Right ventricle myocardium inferior (tissue), 1 donor: Measurements from ENCODE around the gene SLC1A7. TPM values are rescaled to one million over a fixed set of nuclear protein-coding genes. Genes with fewer than 3 reads are reported as not detected.

Experiments used
- ATAC-seq: fragments of 200-7000 bp; cut with Tn5 transposase; one replicate; pipeline ENCODE4 v1.9.1; 2020; ENCODE audit warnings: mild to moderate bottlenecking, moderate library complexity
- DNase-seq: peaks from one replicate; pipeline ENCODE4 v3.0.0; 2021; ENCODE audit errors: missing footprints
- intact Hi-C: fragments of 100-400 bp; cut with DNase I; formaldehyde crosslinking; loops from one replicate; pipeline ENCODE4 v1.11.0; 2022
- total RNA-seq: library from RNA; stranded (reverse); fragmentation: NEBNext Ultra II Directional; extraction: Animal tissue kit (Norgen Biotek cat#: 25700); gene quantifications from one replicate; pipeline ENCODE4 v1.2.1, GENCODE V29; 2021
- donor health status: DM: no; HTN: yes; CAD: no; lungs with severe emphysema.

SLC1A7 gene
- total RNA-seq, 1 donor from 2014 or later = not detected

DNA sequence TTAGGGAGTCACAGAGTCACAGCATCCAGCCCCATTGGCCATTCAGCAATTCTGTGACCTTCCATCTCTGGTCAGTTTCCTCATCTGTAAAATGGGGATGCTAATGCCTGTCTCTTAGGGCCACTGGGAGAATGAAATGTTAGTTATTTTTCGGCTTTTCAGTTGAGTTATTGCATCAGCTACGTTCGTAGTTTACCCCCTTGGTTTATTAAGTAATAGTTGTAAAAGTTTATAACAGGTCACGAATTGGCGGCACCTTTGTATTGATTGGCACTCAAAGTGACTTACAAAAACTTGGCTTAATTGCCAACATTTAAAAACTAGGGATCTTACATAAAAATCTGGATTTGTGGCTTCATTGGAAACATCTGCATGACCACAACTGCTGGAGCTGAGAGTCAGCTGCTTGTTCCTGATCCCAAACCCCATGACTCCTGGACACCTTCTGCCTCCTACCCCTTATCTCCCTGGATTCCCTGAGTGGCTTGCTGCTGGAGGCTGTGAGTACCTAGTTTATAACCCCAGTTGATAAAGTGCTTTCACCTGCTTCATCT is 23.0 kb upstream of the SLC1A7 start:
- intact Hi-C loops = no loop called here
- ATAC-seq (no peak), DNase-seq (no peak)

- no peak for DNase-seq
- intact Hi-C loops = no loop called here
- ATAC-seq = no peak
These were observed 20.9 kb upstream of the SLC1A7 start for GRCh38 chr1:53163291-53163768.

- intact Hi-C loops = no loop called here
- DNase-seq = no peak
- no peak for ATAC-seq
These were observed 20.2 kb upstream of the SLC1A7 start for GRCh38 chr1:53162621-53163020.

- DNase-seq (no peak), ATAC-seq (no peak)
- intact Hi-C loops = no loop called here
These were observed 18.5 kb upstream of the SLC1A7 start for GRCh38 chr1:53160924-53161378.

DNA sequence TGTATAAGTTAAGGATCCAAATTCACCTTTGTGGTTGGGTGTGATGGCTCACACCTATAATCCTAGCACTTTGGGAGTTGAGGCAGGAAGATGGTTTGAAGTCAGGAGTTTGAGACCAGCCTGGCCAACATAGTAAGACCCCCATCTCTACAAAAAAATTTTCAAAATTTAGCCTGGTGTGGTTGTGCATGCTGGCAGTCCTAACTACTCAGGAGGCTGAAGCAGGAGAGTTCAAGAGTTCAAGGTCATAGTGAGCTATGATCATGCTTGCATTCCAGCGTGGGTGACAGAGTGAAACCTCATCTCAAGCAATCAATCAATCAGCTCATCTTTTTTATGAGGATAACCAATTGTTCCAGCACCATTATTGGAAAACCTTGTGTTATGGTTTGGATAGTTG is 16.5 kb upstream of the SLC1A7 start:
- intact Hi-C loops = no loop called here
- no peak for DNase-seq
- ATAC-seq = no peak

DNA sequence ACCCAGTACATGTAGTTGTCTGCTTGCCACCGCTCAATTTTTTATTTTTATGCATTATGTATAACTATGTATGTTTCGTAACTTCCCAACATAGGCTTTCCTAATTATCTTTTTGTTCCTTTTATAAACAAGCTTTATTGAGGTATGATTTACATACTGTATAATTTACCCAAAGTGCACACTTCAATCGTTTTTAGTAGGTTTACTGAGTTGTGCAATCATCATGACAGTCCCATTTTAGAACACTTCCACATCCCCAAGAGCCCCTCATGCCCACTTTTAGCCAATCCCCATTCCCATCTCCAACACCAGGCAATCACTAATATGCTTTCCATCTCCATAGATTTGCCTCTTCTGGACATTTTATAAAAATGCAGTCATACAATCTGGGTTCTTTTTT is 14.3 kb upstream of the SLC1A7 start:
- ATAC-seq (no peak), DNase-seq (no peak)
- intact Hi-C loops = no loop called here

DNA sequence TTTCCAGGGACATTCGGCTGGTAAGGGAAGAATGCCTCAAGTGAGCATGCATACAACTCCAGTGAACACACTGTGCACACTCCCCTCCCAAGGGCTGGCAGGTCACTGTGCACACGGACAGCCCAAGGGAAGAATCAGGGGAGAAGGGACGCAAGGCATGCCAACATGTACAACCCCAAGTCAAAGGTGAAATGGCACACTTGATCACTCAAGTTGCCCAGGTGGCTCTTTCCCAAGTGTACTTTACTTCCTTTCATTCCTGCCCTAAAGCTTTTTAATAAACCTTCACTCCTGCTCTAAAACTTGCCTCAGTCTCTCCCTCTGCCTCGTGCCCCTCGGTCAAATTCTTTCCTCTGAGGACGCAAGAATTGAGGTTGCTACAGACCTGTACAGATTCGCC is 13.5 kb upstream of the SLC1A7 start:
- ATAC-seq (no peak), DNase-seq (no peak)
- intact Hi-C loops = no loop called here

GRCh38 chr1:53155534-53155933 is 13.1 kb upstream of the SLC1A7 start:
- intact Hi-C loops = no loop called here
- ATAC-seq = no peak
- no peak for DNase-seq

- intact Hi-C loops = no loop called here
- ATAC-seq (no peak), DNase-seq (no peak)
These were observed 12.5 kb upstream of the SLC1A7 start for GRCh38 chr1:53154859-53155438.

- intact Hi-C loops = no loop called here
- ATAC-seq (no peak), DNase-seq (no peak)
These were observed 11.3 kb upstream of the SLC1A7 start for GRCh38 chr1:53153752-53154151.

DNA sequence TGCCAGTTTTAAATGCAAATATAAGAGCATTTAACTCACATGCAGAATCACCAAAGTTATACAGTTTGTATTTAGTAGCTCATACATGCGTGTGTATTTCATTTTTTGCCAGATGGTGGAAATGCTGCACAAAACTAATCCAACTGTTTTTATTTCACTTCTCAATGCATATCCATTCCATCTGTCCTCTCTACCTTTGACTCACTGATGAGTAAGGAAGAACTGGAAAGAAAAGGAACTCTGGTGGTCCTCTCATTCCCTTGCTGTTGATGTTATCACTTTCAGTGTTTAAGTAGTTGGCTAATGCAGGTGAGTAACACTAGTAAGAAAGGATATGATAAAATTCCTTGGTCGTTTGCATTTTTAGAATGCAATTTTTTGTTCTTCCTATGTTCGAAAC is 5.7 kb upstream of the SLC1A7 start:
- intact Hi-C loops = no loop called here
- DNase-seq (no peak), ATAC-seq (no peak)

DNA sequence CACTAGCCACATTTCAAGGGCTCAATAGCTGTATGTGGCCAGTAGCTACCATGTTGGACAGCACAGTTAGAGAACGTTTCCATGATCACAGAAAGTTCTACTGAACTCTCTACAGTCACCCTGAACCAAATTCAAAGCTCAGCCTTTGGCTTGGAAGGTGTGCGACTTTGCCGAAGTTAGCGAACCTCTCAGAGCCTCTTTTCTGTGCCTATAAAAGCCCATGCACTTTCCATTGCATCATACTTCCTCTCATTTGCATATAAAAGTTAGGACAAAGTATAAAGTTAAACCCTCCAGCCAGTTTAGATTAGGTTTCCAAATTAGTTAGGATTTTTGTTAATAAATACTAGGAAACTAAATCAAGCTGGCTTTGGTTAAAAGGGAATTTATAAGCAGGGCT is 4.7 kb upstream of the SLC1A7 start:
- ATAC-seq (no peak), DNase-seq (no peak)
- intact Hi-C loops = no loop called here

DNA sequence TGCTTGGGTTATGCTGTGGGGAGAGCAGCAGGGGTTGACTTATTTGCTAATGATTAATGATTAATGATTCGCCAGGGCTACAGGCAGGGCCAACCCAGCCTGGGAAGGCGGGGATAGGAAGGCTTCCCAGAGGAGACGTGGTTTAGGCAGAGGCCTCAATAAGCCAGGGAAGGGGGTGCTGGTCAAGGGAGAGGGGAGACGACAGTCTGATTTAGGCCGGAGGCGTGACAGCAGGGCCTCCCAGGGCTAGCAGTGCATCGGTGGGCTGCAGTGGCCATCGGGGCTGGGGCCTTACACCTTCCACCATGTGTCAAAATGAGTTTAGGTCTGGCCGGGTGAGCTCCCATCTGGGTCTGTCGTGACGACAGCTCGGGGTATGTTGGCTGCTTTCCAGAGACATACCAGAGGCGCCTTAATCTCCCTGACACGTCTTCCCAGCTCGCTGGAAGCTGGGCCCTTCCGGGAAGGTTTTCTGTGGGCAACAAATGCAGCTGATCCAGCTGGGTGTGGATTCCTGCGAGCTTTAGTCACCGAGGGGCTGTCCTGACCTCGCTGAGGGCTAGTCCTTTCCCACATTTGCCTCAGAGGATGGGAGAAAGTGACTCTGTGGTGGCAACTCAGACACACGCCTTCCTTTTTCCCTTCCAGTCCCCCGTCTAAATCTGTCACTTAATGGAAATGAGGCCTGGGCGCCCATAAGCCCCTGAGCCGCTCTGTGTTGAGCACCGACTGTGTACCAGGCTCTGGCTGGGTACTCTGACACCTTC is 3.7 kb upstream of the SLC1A7 start:
- DNase-seq (no peak), ATAC-seq (peak; percentile 57)

DNA sequence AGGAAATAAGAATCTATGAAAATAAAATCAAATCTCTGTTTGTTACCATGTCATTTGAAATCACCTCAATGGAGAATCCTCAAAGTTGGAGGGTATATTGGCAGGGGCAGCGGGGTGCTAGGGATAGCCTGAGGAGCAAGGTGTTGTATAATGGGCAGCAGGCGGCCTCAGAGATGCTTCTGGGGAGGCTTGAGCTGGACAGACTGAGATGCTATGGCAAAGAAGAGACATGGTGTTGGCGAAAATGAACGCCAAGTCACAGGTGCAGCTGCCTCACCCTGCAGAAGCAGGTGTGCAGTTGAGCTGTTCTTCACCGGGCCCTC is 3.1 kb upstream of the SLC1A7 start:
- no peak for DNase-seq
- intact Hi-C loops = no loop called here
- no peak for ATAC-seq

More for the DNA sequence above, 3.7 kb upstream of the SLC1A7 start:
- intact Hi-C loops = no loop called here

DNA sequence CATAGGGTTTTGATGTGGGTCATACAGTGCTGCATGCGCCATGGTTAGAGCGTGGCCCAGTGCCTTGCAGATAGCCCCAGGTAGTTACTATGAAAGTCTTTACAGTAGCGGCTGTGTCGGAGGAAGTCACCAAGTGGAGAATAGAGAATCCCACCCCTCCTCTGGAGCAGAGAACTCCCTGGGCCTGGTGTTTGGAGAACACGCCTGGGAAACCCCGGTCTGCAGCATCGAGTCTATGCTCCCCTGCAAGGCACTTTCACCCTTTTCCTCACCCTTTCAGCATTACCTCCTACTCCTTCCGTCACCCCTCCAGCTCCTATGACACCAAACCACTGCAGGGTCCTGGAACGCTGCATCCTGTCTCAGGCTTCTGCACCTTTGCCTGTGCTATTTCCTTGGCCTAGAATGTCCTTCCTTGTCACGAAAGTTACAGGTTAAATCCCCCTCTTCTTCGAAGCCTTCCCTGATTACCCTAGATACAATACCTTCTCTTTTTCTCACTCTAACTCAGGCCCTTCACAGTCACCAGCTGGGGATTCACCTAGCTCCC is 2.7 kb upstream of the SLC1A7 start:
- DNase-seq = no peak
- intact Hi-C loops = no loop called here
- no peak for ATAC-seq

- ATAC-seq (no peak), DNase-seq (no peak)
- intact Hi-C loops = no loop called here
These were observed 1.8 kb upstream of the SLC1A7 start for GRCh38 chr1:53144201-53144600.

- intact Hi-C loops = no loop called here
- no peak for ATAC-seq
- no peak for DNase-seq
These were observed 1.1 kb upstream of the SLC1A7 start for GRCh38 chr1:53143527-53143926.

DNA sequence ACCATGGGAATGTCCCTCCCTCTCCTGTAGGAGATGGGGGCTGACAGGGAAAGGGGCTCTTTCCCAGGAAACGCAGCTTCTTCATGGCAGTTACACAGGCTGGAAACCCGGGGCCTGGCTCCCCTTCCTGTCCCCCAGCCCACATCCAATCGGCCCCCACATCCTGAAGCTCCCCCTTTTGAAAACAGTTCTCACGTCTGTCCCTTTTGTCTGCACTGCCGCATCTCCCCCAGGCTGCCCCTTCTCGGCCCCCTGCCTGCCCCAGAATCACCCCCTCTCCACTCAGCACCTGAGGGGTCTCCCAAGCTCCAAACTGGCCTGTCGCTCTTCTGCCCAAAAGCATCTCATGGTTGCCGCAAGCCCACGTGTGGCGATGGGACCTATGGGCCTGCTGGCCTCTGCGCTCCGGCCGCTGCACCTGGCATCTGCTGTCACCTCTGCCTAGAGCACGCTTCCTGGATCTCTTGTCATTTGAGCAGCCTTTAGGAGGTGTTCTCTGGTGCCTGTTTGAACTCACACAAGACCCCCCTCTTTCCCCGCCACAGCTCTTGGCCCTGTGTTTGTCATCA is 867 bp downstream of the SLC1A7 start:
- DNase-seq = no peak
- intact Hi-C loops = no loop called here
- no peak for ATAC-seq

DNA sequence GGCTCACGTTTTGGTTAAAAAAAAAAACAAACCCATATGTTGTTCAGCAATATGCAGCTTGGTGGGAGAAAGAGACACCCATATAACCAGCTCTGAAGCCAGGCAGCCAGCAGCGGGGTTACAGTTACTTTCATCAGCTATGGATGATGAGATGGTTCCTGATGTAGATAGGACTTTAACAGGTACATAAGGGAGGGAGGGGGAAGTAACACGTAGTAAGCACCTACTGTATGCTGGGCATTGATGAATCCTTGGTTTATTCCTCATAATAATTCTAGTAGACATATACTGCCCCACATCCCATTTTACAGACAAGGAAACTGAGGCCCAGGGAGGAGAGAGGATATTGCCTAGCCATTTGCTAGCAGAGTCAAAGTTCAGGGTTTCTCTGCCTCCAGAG is 2.0 kb downstream of the SLC1A7 start:
- DNase-seq (no peak), ATAC-seq (no peak)
- intact Hi-C loops = no loop called here

- intact Hi-C loops = no loop called here
- DNase-seq (no peak), ATAC-seq (no peak)
These were observed 2.5 kb downstream of the SLC1A7 start for GRCh38 chr1:53139951-53140361.
